Measurements from ENCODE around the gene S100A10. TPM values are rescaled to one million over a fixed set of nuclear protein-coding genes. Genes with fewer than 3 reads are reported as not detected.

Gene S100A10
- total RNA-seq, 1 donor from 2014 or later, result 219 TPM

DNA sequence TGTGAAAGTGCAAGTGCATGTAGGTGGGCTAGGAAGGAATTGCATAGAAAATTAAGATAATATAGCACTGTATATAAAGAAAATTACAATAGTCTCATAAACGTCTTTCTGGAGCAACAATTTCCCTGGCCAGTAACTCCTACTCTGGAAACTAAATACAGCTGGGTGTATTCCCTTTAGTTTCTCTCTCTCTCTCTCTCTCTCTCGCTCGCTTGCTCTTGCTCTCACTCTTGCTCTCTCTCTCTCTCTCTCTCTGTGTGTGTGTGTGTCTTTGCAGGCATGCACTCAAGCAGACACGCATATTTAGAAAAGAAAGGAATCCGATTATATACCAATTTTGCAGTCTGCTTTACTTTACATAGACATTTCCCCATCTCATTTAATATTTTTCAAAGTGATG, 14.7 kb downstream of the S100A10 start:
- H3K27me3 Mint-ChIP-seq (ENCODE audit: low read depth), result no peaks in the 10 kb centered on the region
- H3K27ac Mint-ChIP-seq, result peak overlapping the region; percentile 66
- no peak for DNase-seq (ENCODE audit: low spot score in 2 of 2, unreplicated experiment in 2 of 2)
- H3K36me3 Mint-ChIP-seq, result peaks cover 22% of the 10 kb centered on the region
- no peaks in the 10 kb centered on the region for H3K9me3 Mint-ChIP-seq
- H3K4me3 Mint-ChIP-seq, result no peak overlapping the region
- peaks cover 57% of the 10 kb centered on the region for H3K4me1 Mint-ChIP-seq
- TF ChIP-seq, protein P1, sequence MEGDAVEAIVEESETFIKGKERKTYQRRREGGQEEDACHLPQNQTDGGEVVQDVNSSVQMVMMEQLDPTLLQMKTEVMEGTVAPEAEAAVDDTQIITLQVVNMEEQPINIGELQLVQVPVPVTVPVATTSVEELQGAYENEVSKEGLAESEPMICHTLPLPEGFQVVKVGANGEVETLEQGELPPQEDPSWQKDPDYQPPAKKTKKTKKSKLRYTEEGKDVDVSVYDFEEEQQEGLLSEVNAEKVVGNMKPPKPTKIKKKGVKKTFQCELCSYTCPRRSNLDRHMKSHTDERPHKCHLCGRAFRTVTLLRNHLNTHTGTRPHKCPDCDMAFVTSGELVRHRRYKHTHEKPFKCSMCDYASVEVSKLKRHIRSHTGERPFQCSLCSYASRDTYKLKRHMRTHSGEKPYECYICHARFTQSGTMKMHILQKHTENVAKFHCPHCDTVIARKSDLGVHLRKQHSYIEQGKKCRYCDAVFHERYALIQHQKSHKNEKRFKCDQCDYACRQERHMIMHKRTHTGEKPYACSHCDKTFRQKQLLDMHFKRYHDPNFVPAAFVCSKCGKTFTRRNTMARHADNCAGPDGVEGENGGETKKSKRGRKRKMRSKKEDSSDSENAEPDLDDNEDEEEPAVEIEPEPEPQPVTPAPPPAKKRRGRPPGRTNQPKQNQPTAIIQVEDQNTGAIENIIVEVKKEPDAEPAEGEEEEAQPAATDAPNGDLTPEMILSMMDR (IDR thresholded peaks at IDR 0.05; ENCODE audit: unreplicated experiment), result no peak

- Mint-ChIP-seq H3K27ac (no peak overlapping the region), H3K36me3 (peaks cover 15% of the 10 kb centered on the region), H3K9me3 (no peaks in the 10 kb centered on the region), H3K27me3 (ENCODE audit: low read depth) (no peaks in the 10 kb centered on the region), H3K4me1 (peaks cover 67% of the 10 kb centered on the region), H3K4me3 (no peak overlapping the region)
- TF ChIP-seq, protein P1 (IDR thresholded peaks at IDR 0.05; ENCODE audit: unreplicated experiment), result no peak
- DNase-seq (ENCODE audit: low spot score in 2 of 2, unreplicated experiment in 2 of 2), result no peak
Observed at GRCh38 chr1:151977662-151978230, 15.9 kb downstream of the S100A10 start.

DNA sequence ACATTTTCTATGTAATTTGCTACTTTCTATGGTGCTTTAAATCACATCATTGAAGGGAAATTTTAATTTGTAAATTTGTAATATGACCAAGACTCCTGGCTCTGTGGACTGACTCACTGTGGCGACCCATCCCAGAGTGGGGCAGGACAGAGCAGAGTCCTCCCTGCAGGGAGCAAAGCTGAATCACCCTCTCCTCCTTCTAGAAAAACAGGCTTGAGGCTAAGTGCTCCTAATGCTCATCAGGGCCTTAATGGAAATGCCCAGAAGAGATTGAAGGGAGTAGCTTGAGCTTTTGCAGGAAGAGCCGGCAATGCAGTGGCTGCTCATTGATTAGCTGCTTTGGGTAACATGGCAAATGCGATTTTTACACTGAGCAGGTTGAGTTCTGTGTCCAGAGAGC, 16.8 kb downstream of the S100A10 start:
- DNase-seq (ENCODE audit: low spot score in 2 of 2, unreplicated experiment in 2 of 2), result no peak
- Mint-ChIP-seq H3K36me3 (peaks cover 10% of the 10 kb centered on the region), H3K9me3 (no peaks in the 10 kb centered on the region), H3K4me1 (peaks cover 68% of the 10 kb centered on the region), H3K27me3 (ENCODE audit: low read depth) (no peaks in the 10 kb centered on the region), H3K27ac (no peak overlapping the region), H3K4me3 (no peak overlapping the region)
- TF ChIP-seq, protein P1 (IDR thresholded peaks at IDR 0.05; ENCODE audit: unreplicated experiment), result no peak

GRCh38 chr1:151976015-151976343, 17.7 kb downstream of the S100A10 start:
- Mint-ChIP-seq H3K4me3 (no peak overlapping the region), H3K4me1 (peaks cover 71% of the 10 kb centered on the region), H3K36me3 (peaks cover 4% of the 10 kb centered on the region), H3K27me3 (ENCODE audit: low read depth) (no peaks in the 10 kb centered on the region), H3K27ac (no peak overlapping the region), H3K9me3 (no peaks in the 10 kb centered on the region)
- TF ChIP-seq, protein P1 (IDR thresholded peaks at IDR 0.05; ENCODE audit: unreplicated experiment), result no peak
- DNase-seq (ENCODE audit: low spot score in 2 of 2, unreplicated experiment in 2 of 2), result no peak

GRCh38 chr1:151975311-151976014, 18.2 kb downstream of the S100A10 start:
- no peaks in the 10 kb centered on the region for H3K36me3 Mint-ChIP-seq
- H3K27ac Mint-ChIP-seq, result no peak overlapping the region
- H3K9me3 Mint-ChIP-seq, result no peaks in the 10 kb centered on the region
- TF ChIP-seq, protein P1 (IDR thresholded peaks at IDR 0.05; ENCODE audit: unreplicated experiment), result no peak
- H3K27me3 Mint-ChIP-seq (ENCODE audit: low read depth), result no peaks in the 10 kb centered on the region
- DNase-seq (ENCODE audit: low spot score in 2 of 2, unreplicated experiment in 2 of 2), result no peak
- H3K4me1 Mint-ChIP-seq, result peaks cover 70% of the 10 kb centered on the region
- no peak overlapping the region for H3K4me3 Mint-ChIP-seq
